Skeletal muscle cell (primary cell): Measurements from ENCODE around the gene SHKBP1.

Experiments used
- DNase-seq: peaks from one replicate; pipeline ENCODE4 v3.0.0-alpha.2; 2010; ENCODE audit warnings: low read depth
- H3K4me3 ChIP-seq: 2 replicates; pipeline ENCODE4 v1.5.1; 2011; ENCODE audit warnings: low read depth, mild to moderate bottlenecking, control low read depth, low read length, moderate library complexity

SHKBP1 gene

DNA sequence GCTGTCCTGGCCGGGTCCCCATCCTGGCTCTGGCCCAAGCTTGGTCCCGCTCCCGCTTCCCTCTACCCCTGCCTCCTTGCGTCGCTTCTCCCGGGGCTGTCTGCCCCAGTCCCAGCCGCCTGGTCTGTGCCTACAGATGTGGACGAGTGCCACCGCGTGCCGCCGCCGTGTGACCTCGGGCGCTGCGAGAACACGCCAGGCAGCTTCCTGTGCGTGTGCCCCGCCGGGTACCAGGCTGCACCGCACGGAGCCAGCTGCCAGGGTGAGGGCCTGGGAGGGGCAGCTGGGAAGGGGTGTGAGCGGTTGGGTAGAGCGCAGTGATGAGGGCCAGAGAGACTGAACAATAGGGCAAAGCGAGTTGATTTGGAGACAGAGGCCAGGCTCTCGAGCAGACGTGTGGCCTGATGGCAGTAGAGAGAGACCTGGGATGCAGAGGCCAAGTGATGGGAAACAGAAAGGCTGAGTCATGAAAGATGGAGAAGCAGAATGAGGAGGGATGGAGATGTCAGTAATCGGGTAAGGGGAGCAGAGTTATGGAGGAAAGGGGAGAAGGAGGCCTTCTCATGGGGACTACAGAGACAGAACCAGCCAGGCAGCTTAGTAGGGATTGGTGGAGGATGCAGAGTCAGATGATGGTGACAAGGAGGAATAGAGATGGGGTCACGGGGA, 33.9 kb downstream of the SHKBP1 start:
- no peak for DNase-seq
- peak overlapping the region; percentile 47 for H3K4me3 ChIP-seq

DNA sequence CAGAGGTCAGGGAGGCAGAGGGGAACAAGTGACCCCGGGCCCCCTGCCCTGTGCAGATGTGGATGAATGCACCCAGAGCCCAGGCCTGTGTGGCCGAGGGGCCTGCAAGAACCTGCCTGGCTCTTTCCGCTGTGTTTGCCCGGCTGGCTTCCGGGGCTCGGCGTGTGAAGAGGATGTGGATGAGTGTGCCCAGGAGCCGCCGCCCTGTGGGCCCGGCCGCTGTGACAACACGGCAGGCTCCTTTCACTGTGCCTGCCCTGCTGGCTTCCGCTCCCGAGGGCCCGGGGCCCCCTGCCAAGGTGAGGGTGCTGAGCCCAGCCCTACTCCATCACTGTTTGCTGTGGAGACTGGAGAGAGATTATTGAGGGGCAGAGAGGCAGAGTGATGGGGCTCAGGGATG, 34.4 kb downstream of the SHKBP1 start:
- no peak for DNase-seq

DNA sequence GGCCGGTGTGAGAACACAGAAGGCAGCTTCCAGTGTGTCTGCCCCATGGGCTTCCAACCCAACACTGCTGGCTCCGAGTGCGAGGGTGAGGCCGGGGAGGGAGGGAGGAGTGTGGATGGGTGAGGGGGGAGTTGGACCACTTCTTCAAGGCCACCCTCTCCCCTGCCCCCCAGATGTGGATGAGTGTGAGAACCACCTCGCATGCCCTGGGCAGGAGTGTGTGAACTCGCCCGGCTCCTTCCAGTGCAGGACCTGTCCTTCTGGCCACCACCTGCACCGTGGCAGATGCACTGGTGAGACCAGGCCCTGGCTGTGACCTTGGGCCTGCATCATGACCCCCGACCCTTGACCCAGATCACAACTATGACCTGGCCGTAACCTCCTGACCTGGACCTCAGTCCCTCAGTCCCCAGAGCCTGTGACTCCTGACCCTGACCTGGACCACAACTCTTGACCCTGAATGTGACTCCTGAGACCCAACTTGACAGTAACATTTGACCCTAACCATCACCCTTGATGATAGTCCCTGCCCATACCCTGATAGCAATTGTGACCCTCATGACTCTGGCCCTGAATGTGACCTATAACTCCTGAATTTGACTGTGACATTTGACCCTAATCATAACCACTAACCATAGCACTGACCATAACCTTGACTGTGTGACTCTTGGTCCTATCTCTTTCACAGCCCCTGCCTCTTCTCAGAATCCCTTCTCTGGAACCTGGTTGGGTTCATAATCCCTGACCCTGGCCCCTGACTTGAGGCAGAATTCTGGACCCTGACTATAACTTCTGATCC, 35.4 kb downstream of the SHKBP1 start:
- DNase-seq = no peak
- H3K4me3 ChIP-seq = no peak overlapping the region

More for the DNA sequence above, 34.4 kb downstream of the SHKBP1 start:
- no peak overlapping the region for H3K4me3 ChIP-seq

DNA sequence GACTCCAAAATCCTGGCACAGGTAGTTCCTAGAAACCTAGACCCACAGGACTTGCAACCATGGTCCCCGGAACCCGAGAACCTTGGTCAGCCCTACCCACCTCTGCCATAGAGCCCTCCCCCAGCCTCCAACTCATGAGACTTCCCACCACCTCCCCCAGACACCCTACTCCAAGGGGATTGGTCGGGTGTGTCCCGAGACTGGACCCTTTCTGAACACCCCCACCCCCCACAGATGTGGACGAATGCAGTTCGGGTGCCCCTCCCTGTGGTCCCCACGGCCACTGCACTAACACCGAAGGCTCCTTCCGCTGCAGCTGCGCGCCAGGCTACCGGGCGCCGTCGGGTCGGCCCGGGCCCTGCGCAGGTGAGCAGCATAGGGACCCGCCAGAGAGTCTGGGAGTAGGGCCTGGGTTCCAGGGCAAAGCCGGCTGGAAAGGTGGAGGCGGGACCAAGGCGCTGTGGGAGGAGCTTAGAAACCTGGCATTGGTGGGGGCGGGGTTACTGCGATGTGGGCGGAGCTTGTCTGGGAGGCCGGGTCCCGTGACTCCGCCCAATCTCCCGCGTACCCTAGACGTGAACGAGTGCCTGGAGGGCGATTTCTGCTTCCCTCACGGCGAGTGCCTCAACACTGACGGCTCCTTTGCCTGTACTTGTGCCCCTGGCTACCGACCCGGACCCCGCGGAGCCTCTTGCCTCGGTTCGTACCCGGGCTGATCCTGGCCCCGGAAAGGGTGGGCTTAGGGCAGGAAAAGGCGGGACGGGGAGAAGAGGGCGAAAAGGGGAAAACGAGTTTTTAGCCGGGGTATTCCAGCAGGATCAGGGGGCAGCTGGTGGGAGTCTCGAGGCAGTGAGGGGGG, 36.4 kb downstream of the SHKBP1 start:
- H3K4me3 ChIP-seq = peak overlapping the region; percentile 79
- DNase-seq = no peak

- H3K4me3 ChIP-seq = peak overlapping the region; percentile 79
- DNase-seq = peak; percentile 55
Measured at GRCh38 chr19:40613690-40614621, 37.3 kb downstream of the SHKBP1 start.

- peak overlapping the region; percentile 79 for H3K4me3 ChIP-seq
- DNase-seq = peak; percentile 73
Measured at GRCh38 chr19:40614622-40615411, 38.1 kb downstream of the SHKBP1 start.

GRCh38 chr19:40616178-40616577, 39.5 kb downstream of the SHKBP1 start:
- H3K4me3 ChIP-seq = no peak overlapping the region
- DNase-seq = no peak

GRCh38 chr19:40616941-40617340, 40.3 kb downstream of the SHKBP1 start:
- DNase-seq = no peak
- H3K4me3 ChIP-seq = no peak overlapping the region

DNA sequence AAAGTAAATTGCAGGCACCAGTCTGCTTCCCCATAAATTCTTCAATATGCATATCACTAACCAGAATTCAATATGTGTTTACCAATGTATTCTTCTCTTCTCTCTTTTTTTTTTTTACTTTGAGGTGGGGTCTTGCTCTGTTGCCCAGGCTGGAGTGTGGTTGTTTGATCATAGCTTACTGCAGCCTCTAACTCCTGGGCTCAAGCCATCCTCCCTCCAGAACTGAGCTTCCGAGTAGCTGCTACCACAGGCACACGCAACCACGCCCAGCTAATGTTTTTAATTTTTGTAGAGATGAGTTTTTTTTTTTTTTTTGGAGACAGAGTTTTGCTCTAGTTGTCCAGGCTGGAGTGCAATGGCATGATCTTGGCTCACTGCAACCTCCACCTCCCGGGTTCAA, 41.3 kb downstream of the SHKBP1 start:
- no peak for DNase-seq
- no peak overlapping the region for H3K4me3 ChIP-seq

DNA sequence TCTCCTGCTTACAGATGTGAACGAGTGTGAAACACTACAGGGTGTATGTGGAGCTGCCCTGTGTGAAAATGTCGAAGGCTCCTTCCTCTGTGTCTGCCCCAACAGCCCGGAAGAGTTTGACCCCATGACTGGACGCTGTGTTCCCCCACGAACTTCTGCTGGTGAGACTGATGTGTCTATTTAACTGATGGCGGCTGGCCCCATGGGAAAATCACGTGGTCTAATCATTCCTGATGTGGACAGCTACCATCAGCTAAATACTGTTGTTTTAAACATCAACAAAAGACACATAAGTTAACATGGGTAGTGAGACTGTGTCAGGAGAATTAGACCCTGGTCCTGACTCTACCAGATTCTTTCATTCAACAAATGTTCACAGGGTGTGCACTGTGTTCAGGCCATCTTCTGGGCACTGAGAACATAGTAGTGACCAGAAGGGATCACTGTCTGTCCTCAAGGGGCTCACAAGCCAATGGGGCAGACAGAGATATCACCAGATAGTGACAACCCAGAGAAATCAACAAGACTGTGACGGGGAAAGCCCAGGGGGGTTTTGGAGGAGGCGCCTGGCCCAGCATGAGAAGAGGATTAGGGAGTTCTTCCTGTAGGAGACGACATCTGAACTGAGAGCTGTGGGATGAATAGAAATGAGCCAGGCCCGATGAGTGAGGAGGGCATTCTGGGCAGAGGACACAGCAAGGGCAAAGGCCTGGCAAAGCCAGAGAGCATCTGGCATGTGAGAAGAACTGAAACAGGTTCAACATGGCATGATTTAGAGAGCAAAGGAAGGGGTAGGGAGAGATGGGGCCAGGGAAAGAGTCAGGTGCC, 42.9 kb downstream of the SHKBP1 start:
- H3K4me3 ChIP-seq = no peak overlapping the region
- DNase-seq = no peak

- DNase-seq = no peak
- no peak overlapping the region for H3K4me3 ChIP-seq
Measured at GRCh38 chr19:40620161-40620485, 43.5 kb downstream of the SHKBP1 start.

GRCh38 chr19:40621283-40621682, 44.6 kb downstream of the SHKBP1 start:
- no peak for DNase-seq
- H3K4me3 ChIP-seq = no peak overlapping the region

DNA sequence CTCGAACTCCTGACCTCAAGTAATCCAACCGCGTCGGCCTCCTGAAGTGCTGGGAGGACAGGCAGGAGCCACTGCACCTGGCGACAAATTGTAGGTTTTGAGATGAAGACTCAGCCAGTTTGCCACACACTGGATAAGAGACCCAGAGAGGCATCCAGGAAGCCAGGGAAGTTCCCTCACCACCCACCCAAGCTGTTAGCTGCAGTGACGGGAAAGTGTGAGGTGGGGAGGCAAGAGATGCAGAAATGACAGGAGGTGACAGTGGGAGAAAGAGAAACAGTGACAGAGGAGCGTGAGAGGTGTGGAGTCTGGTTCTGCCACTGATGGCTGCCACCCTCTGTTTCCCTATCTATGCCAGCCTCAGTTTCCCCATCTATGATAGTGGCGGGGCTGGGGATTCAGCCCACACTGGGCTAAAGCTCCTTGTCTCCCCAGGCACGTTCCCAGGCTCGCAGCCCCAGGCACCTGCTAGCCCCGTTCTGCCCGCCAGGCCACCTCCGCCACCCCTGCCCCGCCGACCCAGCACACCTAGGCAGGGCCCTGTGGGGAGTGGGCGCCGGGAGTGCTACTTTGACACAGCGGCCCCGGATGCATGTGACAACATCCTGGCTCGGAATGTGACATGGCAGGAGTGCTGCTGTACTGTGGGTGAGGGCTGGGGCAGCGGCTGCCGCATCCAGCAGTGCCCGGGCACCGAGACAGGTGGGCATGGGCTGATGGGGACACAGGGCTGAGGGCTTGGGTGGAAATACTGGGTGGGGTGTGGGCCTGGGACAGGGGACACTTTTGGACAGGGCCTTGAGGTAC, 45.5 kb downstream of the SHKBP1 start:
- DNase-seq = no peak
- H3K4me3 ChIP-seq = no peak overlapping the region

- DNase-seq = no peak
- H3K4me3 ChIP-seq = no peak overlapping the region
Measured at GRCh38 chr19:40622773-40623075, 46.1 kb downstream of the SHKBP1 start.

- DNase-seq = no peak
- no peak overlapping the region for H3K4me3 ChIP-seq
Measured at GRCh38 chr19:40623403-40624251, 47.0 kb downstream of the SHKBP1 start.
